K562 (cell line): Measurements from ENCODE around the gene SMG7.

Experiments used
- CHD4 ChIP-seq: fragments of 200-600 bp; sonication (generic); IDR thresholded peaks from 3 replicates; pipeline ENCODE4 v1.6.1; 2012; ENCODE audit warnings: low read depth, mild to moderate bottlenecking, mixed read lengths, low read length, inconsistent platforms; ENCODE audit not compliant: insufficient read depth, insufficient replicate concordance, poor library complexity, severe bottlenecking
- FOSL1 ChIP-seq: fragments of 200-800 bp; sonication (Bioruptor generic); conservative IDR thresholded peaks from 2 replicates; pipeline ENCODE4 v1.6.1; 2016; ENCODE audit warnings: missing genetic modification characterization, missing compliant biosample characterization
- RAD21 ChIP-seq, 2 experiments: fragments of 250-450 bp in 1 of 2; fragments of 450-650 bp in 1 of 2; sonication (Bioruptor Pico) in 1 of 2; formaldehyde crosslinking in 1 of 2; IDR thresholded peaks in 1 of 2; conservative IDR thresholded peaks in 1 of 2; 2 replicates each; pipeline versions ENCODE4 v1.4.0 to v1.8.0; 2020 to 2022; ENCODE audit warnings: mild to moderate bottlenecking in 2 of 2, moderate library complexity in 1 of 2
- TCF7 ChIP-seq: sonication (generic); IDR thresholded peaks from 2 replicates; pipeline ENCODE4 v1.6.1; 2016; ENCODE audit warnings: antibody characterized with exemption, borderline replicate concordance
- ZNF143 ChIP-seq: sonication (generic); formaldehyde crosslinking; IDR thresholded peaks from 2 replicates; pipeline ENCODE4 v1.9.0; 2022; ENCODE audit warnings: mild to moderate bottlenecking, missing genetic modification reagents
- TF ChIP-seq, protein P1 (sequence below), 3 experiments: IDR thresholded peaks in 2 of 3; conservative IDR thresholded peaks in 1 of 3; 2 replicates each; pipeline ENCODE4 v1.5.1; 2011 to 2012; ENCODE audit warnings: low read length in 3 of 3, mild to moderate bottlenecking in 3 of 3, control low read depth in 2 of 3, improper control_type of control experiment in 1 of 3, inconsistent platforms in 1 of 3, low read depth in 1 of 3, mixed read lengths in 1 of 3, moderate library complexity in 1 of 3; ENCODE audit not compliant: insufficient read depth in 2 of 3
- TF ChIP-seq, protein P2 (sequence below): fragments of 450-650 bp; formaldehyde crosslinking; IDR thresholded peaks from 2 replicates; pipeline ENCODE4 v1.4.0; 2022; ENCODE audit warnings: missing genetic modification characterization
- TF ChIP-seq, protein P3 (sequence below): fragments of 200-600 bp; sonication (generic); IDR thresholded peaks from one replicate; pipeline ENCODE4 v1.6.1; 2012; ENCODE audit warnings: mild to moderate bottlenecking, low read depth, low read length, inconsistent platforms

DNA sequence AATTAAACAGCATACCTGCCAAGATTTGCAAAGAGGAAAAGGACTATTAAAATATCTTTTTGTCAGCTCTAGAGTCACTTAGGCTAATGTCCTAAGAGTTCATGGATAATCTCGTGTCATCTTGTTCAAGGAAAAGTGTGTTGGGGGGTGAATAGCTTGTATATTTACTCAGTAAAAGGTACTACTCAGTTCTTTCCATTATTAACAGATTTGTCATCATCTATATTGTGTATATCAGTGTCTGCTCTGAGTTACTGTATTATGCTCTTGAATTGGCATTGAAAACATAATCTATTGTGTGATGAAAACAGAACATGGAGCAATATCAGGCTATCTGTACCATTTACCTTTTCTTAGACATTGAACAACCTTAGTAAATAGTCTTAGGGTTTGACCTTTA, 41.9 kb downstream of the SMG7 start:
- TF ChIP-seq, protein P1, sequence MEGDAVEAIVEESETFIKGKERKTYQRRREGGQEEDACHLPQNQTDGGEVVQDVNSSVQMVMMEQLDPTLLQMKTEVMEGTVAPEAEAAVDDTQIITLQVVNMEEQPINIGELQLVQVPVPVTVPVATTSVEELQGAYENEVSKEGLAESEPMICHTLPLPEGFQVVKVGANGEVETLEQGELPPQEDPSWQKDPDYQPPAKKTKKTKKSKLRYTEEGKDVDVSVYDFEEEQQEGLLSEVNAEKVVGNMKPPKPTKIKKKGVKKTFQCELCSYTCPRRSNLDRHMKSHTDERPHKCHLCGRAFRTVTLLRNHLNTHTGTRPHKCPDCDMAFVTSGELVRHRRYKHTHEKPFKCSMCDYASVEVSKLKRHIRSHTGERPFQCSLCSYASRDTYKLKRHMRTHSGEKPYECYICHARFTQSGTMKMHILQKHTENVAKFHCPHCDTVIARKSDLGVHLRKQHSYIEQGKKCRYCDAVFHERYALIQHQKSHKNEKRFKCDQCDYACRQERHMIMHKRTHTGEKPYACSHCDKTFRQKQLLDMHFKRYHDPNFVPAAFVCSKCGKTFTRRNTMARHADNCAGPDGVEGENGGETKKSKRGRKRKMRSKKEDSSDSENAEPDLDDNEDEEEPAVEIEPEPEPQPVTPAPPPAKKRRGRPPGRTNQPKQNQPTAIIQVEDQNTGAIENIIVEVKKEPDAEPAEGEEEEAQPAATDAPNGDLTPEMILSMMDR (IDR thresholded peaks at IDR 0.05 in 2 of 3, conservative IDR thresholded peaks at IDR 0.05 in 1 of 3; ENCODE audit: insufficient read depth in 2 of 3, low read depth in 1 of 3, low read length in 3 of 3) = no peak
- TF ChIP-seq, protein P2, sequence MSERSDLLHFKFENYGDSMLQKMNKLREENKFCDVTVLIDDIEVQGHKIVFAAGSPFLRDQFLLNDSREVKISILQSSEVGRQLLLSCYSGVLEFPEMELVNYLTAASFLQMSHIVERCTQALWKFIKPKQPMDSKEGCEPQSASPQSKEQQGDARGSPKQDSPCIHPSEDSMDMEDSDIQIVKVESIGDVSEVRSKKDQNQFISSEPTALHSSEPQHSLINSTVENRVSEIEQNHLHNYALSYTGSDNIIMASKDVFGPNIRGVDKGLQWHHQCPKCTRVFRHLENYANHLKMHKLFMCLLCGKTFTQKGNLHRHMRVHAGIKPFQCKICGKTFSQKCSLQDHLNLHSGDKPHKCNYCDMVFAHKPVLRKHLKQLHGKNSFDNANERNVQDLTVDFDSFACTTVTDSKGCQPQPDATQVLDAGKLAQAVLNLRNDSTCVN = no peak
- TF ChIP-seq FOSL1 (tag) (no peak), ZNF143 (CRISPR knock-in tag) (no peak), TCF7 (no peak), CHD4 (no peak), RAD21 (CRISPR knock-in tag; conservative IDR thresholded peaks at IDR 0.05 in 1 of 2, IDR thresholded peaks at IDR 0.05 in 1 of 2) (no peak)
- TF ChIP-seq, protein P3, sequence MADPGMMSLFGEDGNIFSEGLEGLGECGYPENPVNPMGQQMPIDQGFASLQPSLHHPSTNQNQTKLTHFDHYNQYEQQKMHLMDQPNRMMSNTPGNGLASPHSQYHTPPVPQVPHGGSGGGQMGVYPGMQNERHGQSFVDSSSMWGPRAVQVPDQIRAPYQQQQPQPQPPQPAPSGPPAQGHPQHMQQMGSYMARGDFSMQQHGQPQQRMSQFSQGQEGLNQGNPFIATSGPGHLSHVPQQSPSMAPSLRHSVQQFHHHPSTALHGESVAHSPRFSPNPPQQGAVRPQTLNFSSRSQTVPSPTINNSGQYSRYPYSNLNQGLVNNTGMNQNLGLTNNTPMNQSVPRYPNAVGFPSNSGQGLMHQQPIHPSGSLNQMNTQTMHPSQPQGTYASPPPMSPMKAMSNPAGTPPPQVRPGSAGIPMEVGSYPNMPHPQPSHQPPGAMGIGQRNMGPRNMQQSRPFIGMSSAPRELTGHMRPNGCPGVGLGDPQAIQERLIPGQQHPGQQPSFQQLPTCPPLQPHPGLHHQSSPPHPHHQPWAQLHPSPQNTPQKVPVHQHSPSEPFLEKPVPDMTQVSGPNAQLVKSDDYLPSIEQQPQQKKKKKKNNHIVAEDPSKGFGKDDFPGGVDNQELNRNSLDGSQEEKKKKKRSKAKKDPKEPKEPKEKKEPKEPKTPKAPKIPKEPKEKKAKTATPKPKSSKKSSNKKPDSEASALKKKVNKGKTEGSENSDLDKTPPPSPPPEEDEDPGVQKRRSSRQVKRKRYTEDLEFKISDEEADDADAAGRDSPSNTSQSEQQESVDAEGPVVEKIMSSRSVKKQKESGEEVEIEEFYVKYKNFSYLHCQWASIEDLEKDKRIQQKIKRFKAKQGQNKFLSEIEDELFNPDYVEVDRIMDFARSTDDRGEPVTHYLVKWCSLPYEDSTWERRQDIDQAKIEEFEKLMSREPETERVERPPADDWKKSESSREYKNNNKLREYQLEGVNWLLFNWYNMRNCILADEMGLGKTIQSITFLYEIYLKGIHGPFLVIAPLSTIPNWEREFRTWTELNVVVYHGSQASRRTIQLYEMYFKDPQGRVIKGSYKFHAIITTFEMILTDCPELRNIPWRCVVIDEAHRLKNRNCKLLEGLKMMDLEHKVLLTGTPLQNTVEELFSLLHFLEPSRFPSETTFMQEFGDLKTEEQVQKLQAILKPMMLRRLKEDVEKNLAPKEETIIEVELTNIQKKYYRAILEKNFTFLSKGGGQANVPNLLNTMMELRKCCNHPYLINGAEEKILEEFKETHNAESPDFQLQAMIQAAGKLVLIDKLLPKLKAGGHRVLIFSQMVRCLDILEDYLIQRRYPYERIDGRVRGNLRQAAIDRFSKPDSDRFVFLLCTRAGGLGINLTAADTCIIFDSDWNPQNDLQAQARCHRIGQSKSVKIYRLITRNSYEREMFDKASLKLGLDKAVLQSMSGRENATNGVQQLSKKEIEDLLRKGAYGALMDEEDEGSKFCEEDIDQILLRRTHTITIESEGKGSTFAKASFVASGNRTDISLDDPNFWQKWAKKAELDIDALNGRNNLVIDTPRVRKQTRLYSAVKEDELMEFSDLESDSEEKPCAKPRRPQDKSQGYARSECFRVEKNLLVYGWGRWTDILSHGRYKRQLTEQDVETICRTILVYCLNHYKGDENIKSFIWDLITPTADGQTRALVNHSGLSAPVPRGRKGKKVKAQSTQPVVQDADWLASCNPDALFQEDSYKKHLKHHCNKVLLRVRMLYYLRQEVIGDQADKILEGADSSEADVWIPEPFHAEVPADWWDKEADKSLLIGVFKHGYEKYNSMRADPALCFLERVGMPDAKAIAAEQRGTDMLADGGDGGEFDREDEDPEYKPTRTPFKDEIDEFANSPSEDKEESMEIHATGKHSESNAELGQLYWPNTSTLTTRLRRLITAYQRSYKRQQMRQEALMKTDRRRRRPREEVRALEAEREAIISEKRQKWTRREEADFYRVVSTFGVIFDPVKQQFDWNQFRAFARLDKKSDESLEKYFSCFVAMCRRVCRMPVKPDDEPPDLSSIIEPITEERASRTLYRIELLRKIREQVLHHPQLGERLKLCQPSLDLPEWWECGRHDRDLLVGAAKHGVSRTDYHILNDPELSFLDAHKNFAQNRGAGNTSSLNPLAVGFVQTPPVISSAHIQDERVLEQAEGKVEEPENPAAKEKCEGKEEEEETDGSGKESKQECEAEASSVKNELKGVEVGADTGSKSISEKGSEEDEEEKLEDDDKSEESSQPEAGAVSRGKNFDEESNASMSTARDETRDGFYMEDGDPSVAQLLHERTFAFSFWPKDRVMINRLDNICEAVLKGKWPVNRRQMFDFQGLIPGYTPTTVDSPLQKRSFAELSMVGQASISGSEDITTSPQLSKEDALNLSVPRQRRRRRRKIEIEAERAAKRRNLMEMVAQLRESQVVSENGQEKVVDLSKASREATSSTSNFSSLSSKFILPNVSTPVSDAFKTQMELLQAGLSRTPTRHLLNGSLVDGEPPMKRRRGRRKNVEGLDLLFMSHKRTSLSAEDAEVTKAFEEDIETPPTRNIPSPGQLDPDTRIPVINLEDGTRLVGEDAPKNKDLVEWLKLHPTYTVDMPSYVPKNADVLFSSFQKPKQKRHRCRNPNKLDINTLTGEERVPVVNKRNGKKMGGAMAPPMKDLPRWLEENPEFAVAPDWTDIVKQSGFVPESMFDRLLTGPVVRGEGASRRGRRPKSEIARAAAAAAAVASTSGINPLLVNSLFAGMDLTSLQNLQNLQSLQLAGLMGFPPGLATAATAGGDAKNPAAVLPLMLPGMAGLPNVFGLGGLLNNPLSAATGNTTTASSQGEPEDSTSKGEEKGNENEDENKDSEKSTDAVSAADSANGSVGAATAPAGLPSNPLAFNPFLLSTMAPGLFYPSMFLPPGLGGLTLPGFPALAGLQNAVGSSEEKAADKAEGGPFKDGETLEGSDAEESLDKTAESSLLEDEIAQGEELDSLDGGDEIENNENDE = no peak
